Cortex of kidney (tissue), 1 donor: ENCODE results near the gene RFX1.
"Not testable (repeated sequence)": the region's sequence is repeated elsewhere in the genome, so short reads cannot be mapped to it uniquely, and the experiment has no call there.

ENCODE experiments used
- DNase-seq: peaks from one replicate; lab custom pipeline; 2025; lab: John Stamatoyannopoulos, UW

Gene RFX1

DNA sequence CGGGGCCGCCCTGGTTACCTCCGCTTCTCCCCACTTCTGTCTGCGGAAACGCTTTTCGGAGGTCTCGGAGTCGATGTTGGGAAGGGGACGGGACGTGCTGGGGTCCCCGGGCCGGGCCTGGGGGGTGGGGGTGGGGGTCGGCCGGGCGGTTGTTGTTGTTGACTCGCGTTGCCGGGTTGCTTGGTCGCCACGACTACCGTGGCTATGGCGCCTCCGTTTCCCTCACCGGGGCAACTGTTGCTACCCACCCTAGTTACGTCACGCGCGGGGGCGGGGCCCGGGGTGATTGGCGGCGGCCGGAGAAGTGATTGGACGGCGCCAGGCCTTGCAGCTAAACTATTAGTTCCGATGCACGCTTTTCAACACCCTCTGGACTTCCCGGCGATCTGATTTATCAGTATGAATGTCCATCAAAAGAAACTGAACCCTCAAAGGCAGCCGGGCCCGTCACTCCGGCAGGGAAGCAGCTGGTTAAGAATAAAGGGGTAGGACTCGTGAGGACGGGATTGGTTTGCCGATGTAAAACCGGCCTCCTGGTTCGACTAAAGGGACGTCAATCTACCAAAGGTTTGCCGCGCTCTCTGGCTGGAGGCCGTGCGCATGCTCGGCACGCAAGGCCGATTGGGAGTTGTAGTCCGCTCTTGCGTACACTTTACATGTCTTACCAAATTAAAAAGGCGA, at the start of gene RFX1:
Gene RFX1, minus strand, starts transcription at position 236 of the 681 bp plus-strand sequence. CDS start 12,477 bp downstream, outside the sequence.
- DNase-seq = peak; percentile 90

DNA sequence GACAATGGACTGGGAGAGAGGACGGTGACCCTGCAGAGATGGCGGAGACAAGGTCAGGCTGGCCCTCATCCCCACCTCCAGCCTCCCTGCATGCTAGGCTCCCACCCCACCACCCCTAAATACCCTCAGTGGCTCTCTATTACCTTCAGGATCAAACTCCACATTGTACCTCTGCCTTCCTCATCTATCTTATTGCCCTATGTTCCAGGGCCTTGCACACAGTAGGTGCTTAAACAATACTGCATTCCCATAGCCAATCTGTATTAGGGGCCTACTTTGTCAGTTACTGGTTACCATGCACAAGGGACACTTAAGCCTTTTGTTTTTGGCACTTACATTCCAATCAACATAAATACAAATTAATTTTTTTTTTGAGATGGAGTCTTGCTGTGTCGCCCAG, 49.3 kb upstream of the RFX1 start:
- no peak for DNase-seq

DNA sequence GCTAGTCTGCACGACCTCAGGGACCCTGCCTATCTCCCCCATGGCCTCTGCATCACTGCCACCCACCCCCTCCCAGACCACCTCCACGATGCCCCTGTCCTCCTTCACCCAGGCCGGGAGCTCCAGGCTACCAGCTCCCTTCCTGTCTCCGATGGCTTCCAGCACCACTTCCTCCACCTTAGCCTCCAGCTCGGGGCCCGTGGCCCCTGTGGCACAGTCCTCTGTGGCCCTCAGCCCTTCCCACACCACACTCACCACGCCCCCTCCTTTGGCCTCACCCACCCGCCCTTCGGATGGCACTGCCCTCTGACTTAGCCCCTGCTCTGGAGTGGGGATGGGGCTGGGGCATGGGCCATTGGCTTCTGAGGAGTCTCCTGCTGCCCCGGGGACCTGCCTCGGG, 48.6 kb upstream of the RFX1 start:
- DNase-seq = no peak

DNA sequence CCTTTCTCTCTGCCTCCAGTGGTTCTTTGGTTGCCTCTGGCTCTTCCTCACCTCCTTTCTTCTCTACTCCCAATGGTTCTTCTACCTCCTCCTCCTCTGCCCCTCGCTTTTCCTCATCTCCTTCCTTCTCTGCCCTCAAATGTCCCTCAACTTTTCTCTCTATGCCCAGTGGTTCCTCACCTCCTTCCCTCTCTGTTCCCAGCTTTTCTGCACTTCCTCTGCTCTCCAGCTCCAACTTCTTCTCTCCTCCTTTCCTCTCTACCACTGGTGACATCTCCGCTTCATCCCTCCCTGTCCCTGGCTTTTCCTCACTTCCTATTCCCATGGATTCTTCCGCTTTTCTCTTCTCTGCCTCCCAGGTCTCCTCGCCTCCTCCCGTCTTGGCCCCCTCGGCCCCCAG, 48.0 kb upstream of the RFX1 start:
- DNase-seq = no peak

DNA sequence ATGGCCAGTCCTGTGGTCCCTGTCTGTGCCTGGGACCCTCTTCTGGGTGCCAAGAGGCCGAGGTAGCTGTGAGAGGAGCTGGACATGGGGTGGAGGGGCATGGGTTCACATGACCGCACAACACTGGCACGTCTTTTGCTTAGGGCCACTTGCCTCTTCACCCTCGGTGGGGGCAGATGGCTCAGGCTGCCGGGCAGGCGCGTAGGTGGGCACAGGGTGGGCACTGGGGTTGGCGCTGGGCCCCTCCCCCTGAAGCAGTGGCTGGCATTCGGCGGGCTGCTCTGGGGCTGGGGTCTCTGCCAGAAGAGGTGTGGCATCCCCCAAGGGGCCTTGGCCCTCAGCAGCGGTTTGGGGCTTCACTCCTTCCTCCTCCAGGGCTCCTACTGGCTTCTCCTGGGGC, 47.4 kb upstream of the RFX1 start:
- no peak for DNase-seq

DNA sequence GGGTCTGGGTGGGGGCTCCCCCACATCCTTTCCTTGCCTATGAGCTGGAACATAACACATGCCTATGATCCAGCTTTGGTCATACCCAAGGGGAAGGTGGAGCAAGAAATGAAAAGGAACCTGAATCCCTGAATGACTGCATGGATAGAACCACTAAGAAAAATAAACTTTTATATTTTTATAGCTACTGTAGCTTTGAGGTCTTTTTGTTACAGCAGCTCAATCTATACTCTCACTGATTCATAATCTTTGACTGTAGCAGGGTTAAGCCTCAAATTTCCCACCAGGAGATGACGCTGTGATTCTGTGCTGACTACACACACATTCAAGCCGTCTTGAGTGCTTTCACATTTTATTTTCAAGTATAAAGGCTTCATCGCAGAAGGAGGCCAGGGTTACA, 46.9 kb upstream of the RFX1 start:
- no peak for DNase-seq

DNA sequence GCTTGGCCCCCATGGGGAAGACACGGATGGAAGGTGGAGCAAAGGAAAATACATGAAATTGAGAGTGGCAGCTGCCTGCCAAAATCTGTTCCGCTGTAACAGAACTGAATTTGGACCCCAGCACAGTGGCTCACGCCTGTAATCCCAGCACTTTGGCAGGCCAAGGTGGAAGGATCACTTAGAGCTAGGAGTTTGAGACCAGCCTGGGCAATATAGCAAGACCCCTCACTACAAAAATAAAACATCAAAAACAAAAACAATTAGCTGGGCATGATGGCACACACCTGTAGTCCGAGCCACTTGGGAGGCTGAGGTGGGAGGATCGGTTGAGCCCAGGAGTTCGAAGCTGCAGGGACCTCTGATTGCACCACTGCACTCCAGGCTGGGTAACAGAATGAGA, 46.4 kb upstream of the RFX1 start:
- DNase-seq = no peak

DNA sequence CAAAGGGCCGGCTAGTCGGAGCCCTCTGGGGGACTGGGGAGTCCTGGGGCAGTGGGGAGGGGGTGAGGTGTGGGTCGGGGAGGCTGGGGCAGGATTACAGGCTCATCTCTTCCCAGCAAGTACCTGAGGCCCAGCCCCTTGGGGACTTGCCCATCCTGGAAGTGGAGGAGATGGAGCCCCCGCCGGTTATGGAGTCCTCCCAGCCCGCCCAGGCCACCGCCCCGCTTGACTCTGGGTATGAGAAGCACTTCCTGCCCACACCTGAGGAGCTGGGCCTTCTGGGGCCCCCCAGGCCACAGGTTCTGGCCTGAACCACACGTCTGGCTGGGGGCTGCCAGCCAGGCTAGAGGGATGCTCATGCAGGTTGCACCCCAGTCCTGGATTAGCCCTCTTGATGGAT, 45.9 kb upstream of the RFX1 start:
- DNase-seq = no peak

DNA sequence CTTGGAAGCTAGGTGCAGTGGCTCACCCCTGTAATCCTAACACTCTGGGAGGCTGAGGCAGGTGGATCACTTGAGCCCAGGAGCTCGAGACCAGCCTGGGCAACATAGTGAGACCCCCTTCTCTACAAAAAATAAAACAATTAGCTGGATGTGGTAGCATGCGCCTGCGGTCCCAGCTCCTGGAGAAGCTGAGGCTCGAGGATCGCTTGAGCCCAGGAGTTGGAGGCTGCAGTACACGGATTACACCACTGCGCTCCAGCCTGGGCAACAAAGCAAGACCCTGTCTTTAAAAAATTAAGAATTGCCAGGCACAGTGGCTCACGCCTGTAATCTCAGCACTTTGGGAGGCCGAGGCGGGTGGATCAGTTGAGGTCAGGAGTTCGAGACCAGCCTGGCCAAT, 44.8 kb upstream of the RFX1 start:
- not testable (repeated sequence) for DNase-seq

DNA sequence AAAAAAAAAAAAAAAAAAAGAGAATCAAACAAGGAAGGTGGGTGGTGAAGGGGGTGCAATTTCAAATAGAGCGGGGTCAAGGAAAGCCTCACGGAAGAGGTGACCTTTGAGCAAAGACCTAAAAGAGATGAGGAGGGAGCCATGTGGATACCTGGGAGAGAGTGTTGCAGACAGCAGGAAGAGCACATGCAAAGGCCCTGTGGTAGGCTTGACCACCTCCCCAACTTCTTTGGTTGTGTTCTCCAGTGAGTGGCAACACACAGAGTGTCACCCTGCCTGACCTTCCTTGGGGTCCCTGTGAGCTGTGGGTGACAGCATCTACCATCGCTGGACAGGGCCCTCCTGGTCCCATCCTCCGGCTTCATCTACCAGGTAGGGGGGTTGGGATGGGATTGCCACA, 44.4 kb upstream of the RFX1 start:
- DNase-seq = no peak

DNA sequence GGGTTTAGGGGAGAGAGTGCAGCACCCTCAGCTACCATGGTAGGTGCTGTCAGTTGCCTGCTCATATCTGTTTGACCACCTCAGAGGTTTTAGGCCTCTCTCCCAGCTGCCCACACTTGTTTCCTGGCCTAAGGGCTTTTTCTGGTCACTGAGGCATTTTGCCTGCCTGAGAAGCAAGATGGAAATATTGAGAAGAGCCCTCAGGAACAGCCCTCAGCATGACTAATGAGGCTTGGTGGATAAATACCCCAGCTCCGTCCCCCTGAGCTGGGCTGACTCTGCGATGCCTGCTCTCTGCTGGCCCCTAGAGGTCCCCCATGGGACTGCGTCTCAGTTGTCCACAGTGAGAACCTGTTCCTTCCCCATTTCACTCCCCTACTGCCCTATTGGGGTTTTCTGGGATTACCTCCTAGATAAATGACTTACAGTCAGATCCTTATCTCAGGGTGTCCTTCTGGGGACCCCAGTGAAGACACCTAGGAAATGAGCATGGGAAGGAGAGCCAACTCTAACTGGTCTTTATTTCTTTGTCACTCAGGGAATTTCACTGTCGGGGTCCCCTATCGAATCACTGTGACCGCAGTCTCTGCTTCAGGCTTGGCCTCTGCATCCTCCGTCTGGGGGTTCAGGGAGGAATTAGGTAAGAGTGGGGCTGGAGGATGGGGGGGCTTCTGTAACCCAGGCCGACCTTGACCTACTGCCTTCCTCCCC, 42.5 kb upstream of the RFX1 start:
- no peak for DNase-seq

DNA sequence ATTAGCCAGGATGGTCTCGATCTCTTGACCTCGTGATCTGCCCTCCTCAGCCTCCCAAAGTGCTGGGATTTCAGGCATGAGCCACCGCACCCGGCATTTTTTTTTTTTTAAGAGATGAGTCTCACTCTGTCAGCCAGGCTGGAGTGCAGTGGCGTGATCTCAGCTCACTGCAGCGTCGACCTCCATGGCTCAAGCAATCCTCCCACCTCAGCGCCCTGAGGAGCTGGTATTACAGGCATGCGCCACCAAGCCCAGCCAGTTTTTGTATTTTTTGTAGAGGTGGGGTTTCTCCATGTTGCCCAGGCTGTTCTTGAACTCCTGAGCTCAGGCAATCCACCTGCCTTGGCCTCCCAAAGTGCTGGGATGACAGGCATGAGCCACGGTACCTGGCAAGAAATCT, 41.7 kb upstream of the RFX1 start:
- not testable (repeated sequence) for DNase-seq

DNA sequence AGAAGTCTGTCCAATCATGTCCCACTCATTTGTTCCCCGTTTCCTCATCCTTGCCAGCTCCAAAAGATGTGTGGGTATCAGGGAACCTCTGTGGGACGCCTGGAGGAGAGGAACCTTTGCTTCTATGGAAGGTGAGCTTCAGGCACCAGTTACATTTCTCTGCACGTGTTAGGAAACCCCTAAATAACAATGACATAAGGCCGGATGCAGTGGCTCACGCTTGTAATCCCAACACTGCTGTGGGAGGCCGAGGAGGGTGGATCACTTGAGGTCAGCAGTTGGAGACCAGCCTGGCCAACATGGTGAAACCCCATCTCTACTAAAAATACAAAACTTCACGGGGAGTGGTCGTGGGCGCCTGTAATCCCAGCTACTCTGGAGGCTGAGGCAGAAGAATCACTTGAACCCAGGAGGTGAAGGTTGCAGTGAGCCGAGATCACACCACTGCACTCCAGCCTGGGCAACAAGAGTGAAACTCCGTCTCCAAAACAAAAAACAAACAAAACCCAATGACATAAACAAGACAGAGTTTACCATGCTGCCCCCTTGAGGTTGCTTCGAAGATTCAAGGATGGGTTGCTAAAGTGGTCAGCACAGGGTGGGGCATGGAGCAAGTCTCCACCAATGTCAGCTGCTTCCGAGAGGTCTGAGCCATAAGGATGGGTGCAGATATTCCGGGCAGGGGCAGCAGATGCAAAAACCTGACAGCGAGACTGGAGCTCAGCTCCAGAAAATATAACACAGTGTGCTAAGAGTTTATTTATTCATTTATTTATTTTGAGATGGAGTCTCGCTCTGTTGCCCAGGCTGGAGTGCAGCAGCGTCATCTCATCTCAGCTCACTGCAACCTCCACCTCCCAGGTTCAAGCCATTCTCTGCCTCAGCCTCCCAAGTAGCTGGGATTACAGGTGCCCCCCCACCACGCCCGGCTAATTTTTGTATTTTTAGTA, 36.8 kb upstream of the RFX1 start:
- not testable (repeated sequence) for DNase-seq

DNA sequence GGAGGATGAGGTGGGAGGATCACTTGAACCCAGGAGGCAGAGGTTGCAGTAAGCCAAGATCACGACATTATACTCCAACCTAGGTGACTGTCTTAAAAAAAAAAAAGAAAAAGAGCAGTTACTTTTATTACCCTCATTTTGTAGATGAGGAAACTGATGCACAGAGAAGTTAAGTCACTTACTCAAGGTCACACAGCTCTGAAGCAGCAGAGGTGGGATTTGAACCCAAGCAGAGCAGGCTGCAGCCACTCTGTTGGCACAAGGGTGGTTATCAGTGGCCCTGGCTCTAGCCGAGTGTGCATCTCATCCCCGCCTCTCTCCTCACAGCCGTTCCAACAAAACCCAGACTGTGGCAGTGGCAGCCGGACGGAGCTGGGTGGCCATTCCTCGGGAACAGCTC, 33.1 kb upstream of the RFX1 start:
- no peak for DNase-seq

DNA sequence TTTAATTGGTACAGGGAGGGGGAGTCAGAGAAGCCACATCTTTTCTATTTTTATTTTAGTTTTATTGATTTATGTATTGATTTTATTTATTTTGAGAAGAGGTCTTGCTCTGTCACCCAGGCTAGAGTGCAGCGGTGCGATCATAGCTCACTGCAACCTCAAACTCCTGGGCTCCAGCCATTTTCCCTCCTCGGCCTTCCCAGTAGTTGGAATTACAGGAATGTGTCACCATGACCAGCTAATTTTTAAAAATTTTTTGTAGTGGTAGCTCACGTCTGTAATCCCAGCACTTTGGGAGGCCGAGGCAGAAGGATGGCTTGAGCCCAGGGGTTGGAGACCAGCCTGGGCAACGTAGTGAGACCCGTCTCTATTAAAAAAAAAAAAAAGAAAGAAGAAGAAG, 29.6 kb upstream of the RFX1 start:
- no peak for DNase-seq

DNA sequence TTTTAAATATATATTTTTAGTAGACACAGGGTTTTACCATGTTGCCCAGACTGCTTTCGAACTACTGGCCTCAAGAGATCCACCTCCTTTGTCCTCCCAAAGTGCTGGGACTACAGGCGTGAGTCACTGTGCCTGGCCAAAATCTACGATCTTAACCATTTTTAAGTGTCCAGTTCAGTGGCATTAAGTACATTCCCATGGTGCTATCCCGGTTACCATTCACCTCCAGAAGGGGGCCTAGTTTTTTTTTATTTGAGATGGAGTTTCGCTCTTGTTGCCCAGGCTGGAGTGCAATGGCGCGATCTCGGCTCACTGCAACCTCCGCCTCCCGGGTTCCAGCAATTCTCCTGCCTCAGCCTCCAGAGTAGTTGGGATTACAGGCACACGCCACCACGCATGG, 29.0 kb upstream of the RFX1 start:
- DNase-seq = not testable (repeated sequence)

DNA sequence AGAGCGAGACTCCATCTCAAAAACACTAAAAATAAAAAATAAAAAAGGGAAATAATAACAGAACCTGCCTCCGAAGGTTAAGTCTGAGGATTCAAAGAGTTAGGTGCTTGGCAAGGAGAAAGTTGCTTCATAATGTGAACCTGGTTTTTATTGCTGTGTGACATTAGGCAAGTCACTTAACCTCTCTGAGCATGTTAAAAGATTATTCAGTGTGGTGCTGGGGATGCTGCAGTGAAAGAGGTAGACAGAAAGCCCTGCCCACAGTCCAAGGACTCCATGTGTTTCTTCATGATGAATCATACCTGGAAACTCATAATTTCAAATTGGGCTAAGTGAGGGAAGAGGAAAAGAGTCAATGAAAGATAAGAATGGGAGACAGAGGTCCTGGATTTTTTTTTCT, 27.8 kb upstream of the RFX1 start:
- DNase-seq = no peak

DNA sequence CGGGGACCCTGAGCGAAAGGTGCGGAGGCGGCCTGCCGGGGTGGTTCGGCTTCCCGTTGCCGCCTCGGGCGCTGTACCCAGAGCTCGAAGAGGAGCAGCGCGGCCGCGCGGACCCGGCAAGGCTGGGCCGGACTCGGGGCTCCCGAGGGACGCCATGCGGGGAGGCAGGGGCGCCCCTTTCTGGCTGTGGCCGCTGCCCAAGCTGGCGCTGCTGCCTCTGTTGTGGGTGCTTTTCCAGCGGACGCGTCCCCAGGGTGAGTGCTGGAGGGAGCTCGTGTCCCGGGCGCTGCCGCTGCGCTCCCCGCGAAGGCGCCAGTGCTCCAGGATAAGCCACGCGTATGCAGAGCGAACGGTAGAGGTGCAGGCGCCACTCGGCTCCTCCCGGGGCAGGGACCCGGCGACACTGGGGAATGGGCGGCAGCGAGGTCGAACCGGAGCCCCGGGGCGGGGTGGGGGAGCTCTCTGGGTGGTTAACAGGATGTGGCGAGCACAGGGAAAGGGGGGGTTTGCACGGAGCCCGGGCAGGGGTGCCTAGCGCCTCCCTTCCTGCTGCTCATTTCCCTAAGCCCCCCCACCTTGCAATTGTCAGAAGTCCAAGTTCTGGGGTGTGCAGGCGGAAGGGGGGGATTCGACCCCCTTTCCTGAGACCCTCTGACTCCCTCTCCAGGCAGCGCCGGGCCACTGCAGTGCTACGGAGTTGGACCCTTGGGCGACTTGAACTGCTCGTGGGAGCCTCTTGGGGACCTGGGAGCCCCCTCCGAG, 25.8 kb upstream of the RFX1 start, which contains the start of gene IL27RA:
Gene IL27RA, plus strand, starts transcription at position 44 of the 762 bp plus-strand sequence. Its CDS starts 111 bp downstream, at position 155.
- DNase-seq = no peak

DNA sequence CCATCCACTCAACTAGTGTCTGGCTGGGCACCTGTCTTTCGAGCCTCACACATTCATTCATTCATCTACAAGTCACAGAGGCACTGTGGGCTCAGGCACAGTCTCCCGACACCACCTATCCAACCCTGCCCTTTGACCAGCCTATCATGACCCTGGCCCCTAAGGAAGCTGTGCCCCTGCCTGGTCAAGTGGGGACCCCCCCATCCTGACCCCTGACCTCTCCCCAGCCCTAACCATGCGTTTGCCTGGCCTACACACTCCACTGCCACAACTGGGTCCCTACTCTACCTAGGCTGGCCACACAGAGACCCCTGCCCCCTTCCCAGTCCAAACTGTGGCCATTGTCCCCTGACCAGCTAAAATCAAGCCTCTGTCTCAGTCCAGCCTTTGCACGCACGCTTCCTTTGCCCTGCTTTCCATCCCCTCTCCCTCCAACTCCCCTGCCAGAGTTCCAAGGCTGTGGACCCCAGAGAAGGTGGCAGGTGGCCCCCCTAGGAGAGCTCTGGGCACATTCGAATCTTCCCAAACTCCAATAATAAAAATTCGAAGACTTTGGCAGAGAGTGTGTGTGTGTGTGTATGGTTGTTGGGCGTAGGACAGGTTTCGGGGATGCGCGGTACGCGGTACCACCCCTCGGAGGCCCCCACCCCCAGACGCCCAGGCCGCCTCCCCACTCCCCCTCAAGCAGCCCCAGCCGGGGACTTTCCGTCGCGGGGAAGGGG, 25.0 kb upstream of the RFX1 start:
- no peak for DNase-seq

DNA sequence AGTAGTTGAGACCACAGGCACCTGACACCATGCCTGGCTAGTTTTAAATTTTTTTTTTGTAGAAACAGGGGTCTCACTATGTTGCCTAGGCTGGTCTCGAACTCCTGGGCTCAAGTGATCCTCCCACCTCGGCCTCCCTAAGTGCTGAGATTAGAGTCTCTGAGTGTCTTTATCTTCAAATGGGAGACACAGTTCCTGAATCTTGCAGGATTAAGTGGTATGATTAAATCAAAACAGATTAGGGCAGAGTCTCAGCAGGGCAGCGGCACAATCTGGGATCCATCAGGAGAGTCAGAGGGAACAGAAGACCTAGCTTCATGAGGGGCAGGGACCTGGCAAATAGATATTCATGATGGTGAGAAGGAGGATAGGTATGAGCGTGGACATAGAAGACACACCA, 22.8 kb upstream of the RFX1 start:
- no peak for DNase-seq

DNA sequence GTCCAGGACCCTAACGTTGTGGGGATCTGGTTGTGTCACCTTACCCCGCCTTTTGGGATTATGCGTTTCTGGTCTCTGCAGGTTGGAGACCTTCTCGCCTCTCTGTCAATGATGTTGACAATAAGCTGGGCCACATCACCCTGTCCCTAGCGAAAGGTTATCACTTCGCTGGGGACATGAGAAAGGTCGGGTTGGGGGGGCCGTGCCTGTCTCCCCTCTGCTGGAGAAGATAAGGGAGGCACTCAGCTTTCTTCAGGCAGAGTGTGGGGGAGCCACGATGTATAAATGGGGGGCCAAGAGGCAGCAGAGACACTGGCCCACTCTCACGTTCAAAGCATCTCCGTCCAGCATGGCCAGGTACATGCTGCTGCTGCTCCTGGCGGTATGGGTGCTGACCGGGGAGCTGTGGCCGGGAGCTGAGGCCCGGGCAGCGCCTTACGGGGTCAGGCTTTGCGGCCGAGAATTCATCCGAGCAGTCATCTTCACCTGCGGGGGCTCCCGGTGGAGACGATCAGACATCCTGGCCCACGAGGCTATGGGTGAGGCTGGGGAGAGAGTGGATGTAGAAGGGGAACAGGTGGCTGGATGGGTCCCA, 21.8 kb upstream of the RFX1 start, which contains the start of gene RLN3:
Gene RLN3, plus strand, starts transcription at position 293 of the 595 bp plus-strand sequence. Its CDS starts 57 bp downstream, at position 350.
- no peak for DNase-seq
